H9 (cell line): ENCODE data around the gene ATP5IF1. TPM values are rescaled to one million over a fixed set of nuclear protein-coding genes. Genes with fewer than 3 reads are reported as not detected.

Experiments
- DNase-seq: peaks from one replicate; pipeline ENCODE4 v3.0.0-alpha.2; 2017
- H2AFZ ChIP-seq: one replicate; pipeline ENCODE4 v1.6.1; 2013; ENCODE audit warnings: mild to moderate bottlenecking, low read length, control low read depth, moderate library complexity
- H2AK5ac ChIP-seq: 2 replicates; pipeline ENCODE4 v1.6.1; 2013; ENCODE audit warnings: low read length, control low read depth, mixed read lengths; ENCODE audit not compliant: insufficient read length
- H2BK120ac ChIP-seq: one replicate; pipeline ENCODE4 v1.6.1; 2013; ENCODE audit warnings: low read depth, mild to moderate bottlenecking, low read length, control low read depth, inconsistent platforms; ENCODE audit not compliant: poor library complexity, severe bottlenecking
- H2BK12ac ChIP-seq: 2 replicates; pipeline ENCODE4 v1.6.1; 2013; ENCODE audit warnings: low read length, control low read depth, mixed read lengths, low read depth; ENCODE audit not compliant: insufficient read length
- H2BK15ac ChIP-seq: 2 replicates; pipeline ENCODE4 v1.6.1; 2013; ENCODE audit warnings: low read depth, low read length, control low read depth
- H2BK20ac ChIP-seq: one replicate; pipeline ENCODE4 v1.6.1; 2013; ENCODE audit warnings: low read depth, mild to moderate bottlenecking, low read length, control low read depth, inconsistent platforms; ENCODE audit not compliant: poor library complexity, severe bottlenecking
- H2BK5ac ChIP-seq: 2 replicates; pipeline ENCODE4 v1.6.1; 2013; ENCODE audit warnings: low read length, control low read depth, mixed read lengths; ENCODE audit not compliant: insufficient read length
- H3K14ac ChIP-seq: 2 replicates; pipeline ENCODE4 v1.6.1; 2013; ENCODE audit warnings: low read length, control low read depth; ENCODE audit not compliant: insufficient read depth
- H3K18ac ChIP-seq: 2 replicates; pipeline ENCODE4 v1.6.1; 2013; ENCODE audit warnings: low read depth, mild to moderate bottlenecking, mixed read lengths, low read length, control low read depth; ENCODE audit not compliant: insufficient read length
- H3K23ac ChIP-seq: 2 replicates; pipeline ENCODE4 v1.6.1; 2013; ENCODE audit warnings: low read length, control low read depth, mixed read lengths, low read depth; ENCODE audit not compliant: insufficient read length
- H3K23me2 ChIP-seq: 2 replicates; pipeline ENCODE4 v1.6.1; 2013; ENCODE audit warnings: low read depth, mild to moderate bottlenecking, mixed read lengths, low read length, control low read depth; ENCODE audit not compliant: insufficient read length, poor library complexity, severe bottlenecking
- H3K27ac ChIP-seq: 2 replicates; pipeline ENCODE4 v1.5.1; 2013; ENCODE audit warnings: low read length, control low read depth, mixed read lengths, low read depth; ENCODE audit not compliant: insufficient read length
- H3K27me3 ChIP-seq: 2 replicates; pipeline ENCODE4 v1.6.1; 2013; ENCODE audit warnings: low read length, control low read depth, inconsistent platforms; ENCODE audit not compliant: insufficient read depth
- H3K4ac ChIP-seq: 2 replicates; pipeline ENCODE4 v1.6.1; 2013; ENCODE audit warnings: low read depth, mild to moderate bottlenecking, control low read depth, inconsistent platforms, low read length, moderate library complexity
- H3K4me1 ChIP-seq: 2 replicates; pipeline ENCODE4 v1.6.1; 2013; ENCODE audit warnings: low read length, control low read depth, inconsistent platforms; ENCODE audit not compliant: insufficient read depth
- H3K4me2 ChIP-seq: 2 replicates; pipeline ENCODE4 v1.6.1; 2013; ENCODE audit warnings: low read length, control low read depth, mixed read lengths; ENCODE audit not compliant: insufficient read length, insufficient read depth
- H3K56ac ChIP-seq: 2 replicates; pipeline ENCODE4 v1.6.1; 2013; ENCODE audit warnings: low read depth, mild to moderate bottlenecking, mixed read lengths, low read length, control low read depth; ENCODE audit not compliant: insufficient read length
- H3K79me1 ChIP-seq: 2 replicates; pipeline ENCODE4 v1.6.1; 2013; ENCODE audit warnings: low read depth, mild to moderate bottlenecking, moderate library complexity, low read length, control low read depth, inconsistent platforms; ENCODE audit not compliant: insufficient read depth, poor library complexity, severe bottlenecking
- H3K79me2 ChIP-seq: 2 replicates; pipeline ENCODE4 v1.6.1; 2013; ENCODE audit warnings: low read length, control low read depth, inconsistent platforms; ENCODE audit not compliant: insufficient read depth
- H3K9ac ChIP-seq: 2 replicates; pipeline ENCODE4 v1.6.1; 2013; ENCODE audit warnings: low read length, control low read depth, mixed read lengths; ENCODE audit not compliant: insufficient read length; ENCODE audit errors: extremely low read depth
- H3K9me3 ChIP-seq: one replicate; pipeline ENCODE4 v1.6.1; 2013; ENCODE audit warnings: low read depth, low read length, inconsistent platforms; ENCODE audit not compliant: control insufficient read depth
- H3T11ph ChIP-seq: one replicate; pipeline ENCODE4 v1.6.1; 2013; ENCODE audit warnings: mild to moderate bottlenecking, low read length, control low read depth, inconsistent platforms
- H4K20me1 ChIP-seq: one replicate; pipeline ENCODE4 v1.6.1; 2013; ENCODE audit not compliant: control insufficient read depth, insufficient read length, insufficient read depth
- H4K5ac ChIP-seq: 2 replicates; pipeline ENCODE4 v1.6.1; 2013; ENCODE audit warnings: low read depth, mild to moderate bottlenecking, mixed read lengths, low read length, control low read depth; ENCODE audit not compliant: insufficient read length
- H4K8ac ChIP-seq: replicated peaks from 2 replicates; pipeline ENCODE4 v1.6.1; 2013; ENCODE audit warnings: low read length, control low read depth, mixed read lengths, low read depth; ENCODE audit not compliant: insufficient read length
- H4K91ac ChIP-seq: 2 replicates; pipeline ENCODE4 v1.6.1; 2013; ENCODE audit warnings: low read depth, mild to moderate bottlenecking, moderate library complexity, mixed read lengths, low read length, control low read depth; ENCODE audit not compliant: insufficient read length
- H3K27ac Mint-ChIP-seq, 3 experiments: 2 replicates in 2 of 3; 3 replicates in 1 of 3; pipeline ENCODE4 v1.8.0; 2020 to 2021; ENCODE audit warnings: mixed read lengths in 3 of 3, mild to moderate bottlenecking in 1 of 3, moderate library complexity in 1 of 3
- H3K27me3 Mint-ChIP-seq: 2 replicates; pipeline ENCODE4 v1.8.0; 2021; ENCODE audit warnings: low read depth, mild to moderate bottlenecking, moderate library complexity, mixed read lengths
- H3K36me3 Mint-ChIP-seq, 3 experiments: 2 replicates in 2 of 3; 3 replicates in 1 of 3; pipeline ENCODE4 v1.8.0; 2020 to 2021; ENCODE audit warnings: low read depth in 3 of 3, mixed read lengths in 3 of 3; ENCODE audit not compliant: insufficient read depth in 1 of 3
- H3K4me1 Mint-ChIP-seq, 2 experiments: 2 replicates each; pipeline ENCODE4 v1.8.0; 2020; ENCODE audit warnings: mixed read lengths in 2 of 2
- H3K4me3 Mint-ChIP-seq, 2 experiments: 2 replicates in 1 of 2; 3 replicates in 1 of 2; pipeline ENCODE4 v1.8.0; 2020 to 2021; ENCODE audit warnings: mild to moderate bottlenecking in 2 of 2, mixed read lengths in 2 of 2, moderate library complexity in 1 of 2
- H3K9me3 Mint-ChIP-seq, 2 experiments: 2 replicates in 1 of 2; 3 replicates in 1 of 2; pipeline ENCODE4 v1.8.0; 2020; ENCODE audit warnings: mild to moderate bottlenecking in 2 of 2, mixed read lengths in 2 of 2, moderate library complexity in 1 of 2
- WGBS: extraction: QIAGEN DNeasy Blood & Tissue Kit; methylation state at CpG from one replicate; pipeline ENCODE4 v1.1.7; 2013; ENCODE audit warnings: missing lambda C conversion rate, low lambda C conversion rate, mixed read lengths; ENCODE audit not compliant: insufficient read length; ENCODE audit errors: extremely low coverage; 5-methylcytosine and 5-hydroxymethylcytosine counted together
- total RNA-seq: library from RNA; stranded (reverse); gene quantifications from 2 replicates; pipeline ENCODE4 v1.2.1, GENCODE V29; 2021
- TF ChIP-seq, protein P1 (sequence below): fragments of 200-600 bp; sonication (generic); conservative IDR thresholded peaks from 3 replicates; pipeline ENCODE4 v1.8.0; 2021; ENCODE audit warnings: antibody characterized with exemption, mild to moderate bottlenecking

Gene ATP5IF1
- total RNA-seq, 1 experiment from 2014 or later: 257 TPM

GRCh38 chr1:28213315-28213714, 22.6 kb upstream of the ATP5IF1 start:
- Histone ChIP-seq H3K79me1 (peaks cover 5% of the 10 kb centered on the region), H4K20me1 (no peaks in the 10 kb centered on the region), H4K8ac (no peak overlapping the region), H2AFZ (no peak overlapping the region), H3K4ac (no peak overlapping the region), H3K14ac (no peak overlapping the region), H3T11ph (no peak overlapping the region), H2BK5ac (no peak overlapping the region), H4K5ac (no peak overlapping the region), H3K27me3 (no peaks in the 10 kb centered on the region), H3K79me2 (no peaks in the 10 kb centered on the region), H3K4me2 (no peak overlapping the region), H3K23ac (no peak overlapping the region), H2AK5ac (no peak overlapping the region), H3K9ac (no peak overlapping the region), H4K91ac (no peak overlapping the region), H3K27ac (no peak overlapping the region), H2BK20ac (no peak overlapping the region), H3K18ac (no peak overlapping the region), H3K9me3 (no peaks in the 10 kb centered on the region), H2BK12ac (no peak overlapping the region), H3K23me2 (no peaks in the 10 kb centered on the region), H3K56ac (no peak overlapping the region), H2BK120ac (no peak overlapping the region), H2BK15ac (no peak overlapping the region), H3K4me1 (no peaks in the 10 kb centered on the region)
- no peak overlapping the region for H3K4me3 Mint-ChIP-seq
- no peaks in the 10 kb centered on the region for H3K9me3 Mint-ChIP-seq
- TF ChIP-seq, protein P1, sequence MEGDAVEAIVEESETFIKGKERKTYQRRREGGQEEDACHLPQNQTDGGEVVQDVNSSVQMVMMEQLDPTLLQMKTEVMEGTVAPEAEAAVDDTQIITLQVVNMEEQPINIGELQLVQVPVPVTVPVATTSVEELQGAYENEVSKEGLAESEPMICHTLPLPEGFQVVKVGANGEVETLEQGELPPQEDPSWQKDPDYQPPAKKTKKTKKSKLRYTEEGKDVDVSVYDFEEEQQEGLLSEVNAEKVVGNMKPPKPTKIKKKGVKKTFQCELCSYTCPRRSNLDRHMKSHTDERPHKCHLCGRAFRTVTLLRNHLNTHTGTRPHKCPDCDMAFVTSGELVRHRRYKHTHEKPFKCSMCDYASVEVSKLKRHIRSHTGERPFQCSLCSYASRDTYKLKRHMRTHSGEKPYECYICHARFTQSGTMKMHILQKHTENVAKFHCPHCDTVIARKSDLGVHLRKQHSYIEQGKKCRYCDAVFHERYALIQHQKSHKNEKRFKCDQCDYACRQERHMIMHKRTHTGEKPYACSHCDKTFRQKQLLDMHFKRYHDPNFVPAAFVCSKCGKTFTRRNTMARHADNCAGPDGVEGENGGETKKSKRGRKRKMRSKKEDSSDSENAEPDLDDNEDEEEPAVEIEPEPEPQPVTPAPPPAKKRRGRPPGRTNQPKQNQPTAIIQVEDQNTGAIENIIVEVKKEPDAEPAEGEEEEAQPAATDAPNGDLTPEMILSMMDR: no peak
- H3K4me1 Mint-ChIP-seq: peaks cover 4 to 6% of the 10 kb centered on the region in 2 experiments
- no peak overlapping the region for H3K27ac Mint-ChIP-seq
- WGBS: no CpG with 5 or more reads among the region's 2 CpGs
- H3K27me3 Mint-ChIP-seq: no peaks in the 10 kb centered on the region
- peaks cover 3 to 53% (median 18%) of the 10 kb centered on the region in 3 experiments; a peak in 5 of 7 replicates for H3K36me3 Mint-ChIP-seq
- no peak for DNase-seq
